ENCODE data around the gene CTNNA3. TPM values are rescaled to one million over a fixed set of nuclear protein-coding genes. Genes with fewer than 3 reads are reported as not detected.

The CTNNA3 gene
- polyA plus RNA-seq, 1 experiment, result 0.26 TPM

- Histone ChIP-seq H3K27ac (ENCODE audit: low read depth, low read length) (no peak overlapping the region), H3K27me3 (ENCODE audit: control insufficient read depth, insufficient read depth, low read length) (peaks cover 2% of the 10 kb centered on the region), H3K4me3 (ENCODE audit: low read depth, low read length) (no peak overlapping the region), H3K9me3 (ENCODE audit: control insufficient read depth, insufficient read depth, low read length) (no peaks in the 10 kb centered on the region)
- CTCF ChIA-PET, result interaction anchor here (0.9 kb wide), 1 partner anchor 165 kb away, joined by 3 read pairs; no protein-coding TSS in a partner anchor
- POLR2A ChIA-PET, result no interaction called here
- DNase-seq (ENCODE audit: low read depth, low spot score), result no peak
- no peak for TF ChIP-seq CTCF (IDR thresholded peaks at IDR 0.05; ENCODE audit: low read depth, low read length)
Observed at GRCh38 chr10:67648613-67649229, 47.3 kb downstream of the CTNNA3 start.

GRCh38 chr10:67630904-67631303 lies 65.1 kb downstream of the CTNNA3 start:
- no peaks in the 10 kb centered on the region for H3K9me3 ChIP-seq (ENCODE audit: control insufficient read depth, insufficient read depth, low read length)
- DNase-seq (ENCODE audit: low read depth, low spot score), result no peak
- CTCF ChIA-PET, result no interaction called here
- no peak for TF ChIP-seq CTCF (IDR thresholded peaks at IDR 0.05; ENCODE audit: low read depth, low read length)
- H3K27ac ChIP-seq (ENCODE audit: low read depth, low read length), result no peak overlapping the region
- H3K27me3 ChIP-seq (ENCODE audit: control insufficient read depth, insufficient read depth, low read length), result no peaks in the 10 kb centered on the region
- no peak overlapping the region for H3K4me3 ChIP-seq (ENCODE audit: low read depth, low read length)
- POLR2A ChIA-PET, result no interaction called here

GRCh38 chr10:67629461-67629971 lies 66.5 kb downstream of the CTNNA3 start:
- Histone ChIP-seq H3K9me3 (ENCODE audit: control insufficient read depth, insufficient read depth, low read length) (no peaks in the 10 kb centered on the region), H3K4me3 (ENCODE audit: low read depth, low read length) (no peak overlapping the region), H3K27me3 (ENCODE audit: control insufficient read depth, insufficient read depth, low read length) (no peaks in the 10 kb centered on the region), H3K27ac (ENCODE audit: low read depth, low read length) (no peak overlapping the region)
- ChIA-PET POLR2A (no interaction called here), CTCF (no interaction called here)
- no peak for DNase-seq (ENCODE audit: low read depth, low spot score)
- no peak for TF ChIP-seq CTCF (IDR thresholded peaks at IDR 0.05; ENCODE audit: low read depth, low read length)

- no peak for DNase-seq (ENCODE audit: low read depth, low spot score)
- no peaks in the 10 kb centered on the region for H3K27me3 ChIP-seq (ENCODE audit: control insufficient read depth, insufficient read depth, low read length)
- H3K4me3 ChIP-seq (ENCODE audit: low read depth, low read length), result no peak overlapping the region
- CTCF ChIA-PET, result interaction anchor here (1.1 kb wide), 1 partner anchor 156 kb away, joined by 5 read pairs; no protein-coding TSS in a partner anchor
- POLR2A ChIA-PET, result no interaction called here
- no peak overlapping the region for H3K27ac ChIP-seq (ENCODE audit: low read depth, low read length)
- TF ChIP-seq CTCF (IDR thresholded peaks at IDR 0.05; ENCODE audit: low read depth, low read length), result no peak
- no peaks in the 10 kb centered on the region for H3K9me3 ChIP-seq (ENCODE audit: control insufficient read depth, insufficient read depth, low read length)
Observed at GRCh38 chr10:67622984-67623383, 73.0 kb downstream of the CTNNA3 start.

- no peak for DNase-seq (ENCODE audit: low read depth, low spot score)
- no peaks in the 10 kb centered on the region for H3K9me3 ChIP-seq (ENCODE audit: control insufficient read depth, insufficient read depth, low read length)
- H3K27ac ChIP-seq (ENCODE audit: low read depth, low read length), result no peak overlapping the region
- POLR2A ChIA-PET, result no interaction called here
- CTCF ChIA-PET, result interaction anchor here (1.1 kb wide), 1 partner anchor 156 kb away, joined by 5 read pairs; no protein-coding TSS in a partner anchor
- no peak for TF ChIP-seq CTCF (IDR thresholded peaks at IDR 0.05; ENCODE audit: low read depth, low read length)
- H3K4me3 ChIP-seq (ENCODE audit: low read depth, low read length), result no peak overlapping the region
- no peaks in the 10 kb centered on the region for H3K27me3 ChIP-seq (ENCODE audit: control insufficient read depth, insufficient read depth, low read length)
Observed at GRCh38 chr10:67622511-67622910, 73.5 kb downstream of the CTNNA3 start.
